ENCODE data around the gene KLK15.

DNA sequence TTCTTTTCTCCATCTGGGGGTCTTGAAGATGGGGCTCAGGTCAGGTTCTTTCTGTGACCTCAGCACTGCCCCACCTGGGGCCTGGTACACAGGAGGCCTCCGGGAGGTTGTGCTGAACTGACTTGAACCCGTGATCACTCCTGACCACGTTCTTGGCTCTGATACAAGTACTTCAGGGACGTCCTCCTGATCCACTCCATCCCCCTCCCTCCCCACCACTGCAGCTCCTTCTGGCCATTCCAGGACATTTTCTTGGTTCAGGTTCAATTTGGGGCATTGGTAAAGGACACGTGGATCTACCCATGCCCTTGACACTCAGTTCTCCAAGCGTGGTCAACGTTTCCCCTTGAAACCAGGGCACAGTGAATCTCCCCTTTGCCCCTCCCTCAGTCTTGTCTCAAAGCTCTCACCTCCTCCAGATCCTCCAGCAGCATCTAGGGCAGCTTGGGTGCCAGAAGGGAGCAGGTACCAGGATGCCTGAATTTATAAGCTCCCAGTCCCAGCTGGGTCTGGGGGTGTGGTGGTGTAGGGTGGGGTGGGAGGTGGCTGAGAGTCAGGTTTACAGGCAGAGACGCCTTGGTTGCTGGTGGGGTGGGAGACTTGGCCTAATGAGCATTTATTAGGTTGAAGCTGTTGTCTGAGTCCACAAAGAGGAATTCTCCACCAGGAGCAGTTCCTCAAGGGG is at the start of gene KLK15:
- TF ChIP-seq POLR2AphosphoS5 (IDR thresholded peaks at IDR 0.05; ENCODE audit: low read depth, low read length) (no peak), ZNF343 (CRISPR knock-in tag; IDR thresholded peaks at IDR 0.05) (no peak), TBP (CRISPR knock-in tag; IDR thresholded peaks at IDR 0.05) (no peak), SMAD1 (CRISPR knock-in tag; IDR thresholded peaks at IDR 0.05; ENCODE audit: borderline replicate concordance, low read depth) (no peak)
- TF ChIP-seq, protein P1, sequence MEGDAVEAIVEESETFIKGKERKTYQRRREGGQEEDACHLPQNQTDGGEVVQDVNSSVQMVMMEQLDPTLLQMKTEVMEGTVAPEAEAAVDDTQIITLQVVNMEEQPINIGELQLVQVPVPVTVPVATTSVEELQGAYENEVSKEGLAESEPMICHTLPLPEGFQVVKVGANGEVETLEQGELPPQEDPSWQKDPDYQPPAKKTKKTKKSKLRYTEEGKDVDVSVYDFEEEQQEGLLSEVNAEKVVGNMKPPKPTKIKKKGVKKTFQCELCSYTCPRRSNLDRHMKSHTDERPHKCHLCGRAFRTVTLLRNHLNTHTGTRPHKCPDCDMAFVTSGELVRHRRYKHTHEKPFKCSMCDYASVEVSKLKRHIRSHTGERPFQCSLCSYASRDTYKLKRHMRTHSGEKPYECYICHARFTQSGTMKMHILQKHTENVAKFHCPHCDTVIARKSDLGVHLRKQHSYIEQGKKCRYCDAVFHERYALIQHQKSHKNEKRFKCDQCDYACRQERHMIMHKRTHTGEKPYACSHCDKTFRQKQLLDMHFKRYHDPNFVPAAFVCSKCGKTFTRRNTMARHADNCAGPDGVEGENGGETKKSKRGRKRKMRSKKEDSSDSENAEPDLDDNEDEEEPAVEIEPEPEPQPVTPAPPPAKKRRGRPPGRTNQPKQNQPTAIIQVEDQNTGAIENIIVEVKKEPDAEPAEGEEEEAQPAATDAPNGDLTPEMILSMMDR (CRISPR knock-in tag; IDR thresholded peaks at IDR 0.05) = no peak
- TF ChIP-seq, protein P2, sequence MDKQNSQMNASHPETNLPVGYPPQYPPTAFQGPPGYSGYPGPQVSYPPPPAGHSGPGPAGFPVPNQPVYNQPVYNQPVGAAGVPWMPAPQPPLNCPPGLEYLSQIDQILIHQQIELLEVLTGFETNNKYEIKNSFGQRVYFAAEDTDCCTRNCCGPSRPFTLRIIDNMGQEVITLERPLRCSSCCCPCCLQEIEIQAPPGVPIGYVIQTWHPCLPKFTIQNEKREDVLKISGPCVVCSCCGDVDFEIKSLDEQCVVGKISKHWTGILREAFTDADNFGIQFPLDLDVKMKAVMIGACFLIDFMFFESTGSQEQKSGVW (CRISPR knock-in tag; IDR thresholded peaks at IDR 0.05; ENCODE audit: borderline replicate concordance) = no peak
